Neutrophil (primary cell): ENCODE results near the gene CCBE1.

ENCODE experiments used
- H3K27ac ChIP-seq: fragments of 200-600 bp; sonication (generic); 2 replicates; pipeline ENCODE4 v1.5.1; 2016; ENCODE audit warnings: mild to moderate bottlenecking, moderate library complexity
- H3K27me3 ChIP-seq: fragments of 200-600 bp; sonication (generic); 2 replicates; pipeline ENCODE4 v1.6.0; 2016; ENCODE audit warnings: mild to moderate bottlenecking
- H3K36me3 ChIP-seq: fragments of 200-600 bp; sonication (generic); 2 replicates; pipeline ENCODE4 v1.5.1; 2017
- H3K4me1 ChIP-seq, 2 experiments: fragments of 200-600 bp in 1 of 2; sonication (generic) in 1 of 2; 1 replicate in 1 of 2; 2 replicates in 1 of 2; pipeline versions ENCODE4 v1.5.1 to v1.6.1; 2013 to 2016; ENCODE audit warnings: low read depth in 1 of 2, low read length in 1 of 2, mild to moderate bottlenecking in 1 of 2, moderate library complexity in 1 of 2; ENCODE audit not compliant: control insufficient read depth in 1 of 2, insufficient read depth in 1 of 2
- H3K4me3 ChIP-seq, 2 experiments: fragments of 200-600 bp in 1 of 2; sonication (generic) in 1 of 2; 1 replicate in 1 of 2; 2 replicates in 1 of 2; pipeline ENCODE4 v1.5.1; 2013 to 2016; ENCODE audit warnings: low read depth in 1 of 2, low read length in 1 of 2, mild to moderate bottlenecking in 1 of 2, moderate library complexity in 1 of 2
- H3K9me3 ChIP-seq: fragments of 200-600 bp; sonication (generic); 2 replicates; pipeline ENCODE4 v1.5.1; 2016
- TF ChIP-seq, protein P1 (sequence below): fragments of 200-600 bp; sonication (generic); IDR thresholded peaks from 2 replicates; pipeline ENCODE4 v1.5.1; 2016; ENCODE audit warnings: antibody characterized with exemption

CCBE1 gene

GRCh38 chr18:59633961-59634485, 63.2 kb downstream of the CCBE1 start:
- no peaks in the 10 kb centered on the region for H3K4me1 ChIP-seq
- no peaks in the 10 kb centered on the region for H3K27me3 ChIP-seq
- no peaks in the 10 kb centered on the region for H3K9me3 ChIP-seq
- H3K4me3 ChIP-seq: no peak overlapping the region
- H3K27ac ChIP-seq: no peak overlapping the region
- H3K36me3 ChIP-seq: no peaks in the 10 kb centered on the region
- TF ChIP-seq, protein P1, sequence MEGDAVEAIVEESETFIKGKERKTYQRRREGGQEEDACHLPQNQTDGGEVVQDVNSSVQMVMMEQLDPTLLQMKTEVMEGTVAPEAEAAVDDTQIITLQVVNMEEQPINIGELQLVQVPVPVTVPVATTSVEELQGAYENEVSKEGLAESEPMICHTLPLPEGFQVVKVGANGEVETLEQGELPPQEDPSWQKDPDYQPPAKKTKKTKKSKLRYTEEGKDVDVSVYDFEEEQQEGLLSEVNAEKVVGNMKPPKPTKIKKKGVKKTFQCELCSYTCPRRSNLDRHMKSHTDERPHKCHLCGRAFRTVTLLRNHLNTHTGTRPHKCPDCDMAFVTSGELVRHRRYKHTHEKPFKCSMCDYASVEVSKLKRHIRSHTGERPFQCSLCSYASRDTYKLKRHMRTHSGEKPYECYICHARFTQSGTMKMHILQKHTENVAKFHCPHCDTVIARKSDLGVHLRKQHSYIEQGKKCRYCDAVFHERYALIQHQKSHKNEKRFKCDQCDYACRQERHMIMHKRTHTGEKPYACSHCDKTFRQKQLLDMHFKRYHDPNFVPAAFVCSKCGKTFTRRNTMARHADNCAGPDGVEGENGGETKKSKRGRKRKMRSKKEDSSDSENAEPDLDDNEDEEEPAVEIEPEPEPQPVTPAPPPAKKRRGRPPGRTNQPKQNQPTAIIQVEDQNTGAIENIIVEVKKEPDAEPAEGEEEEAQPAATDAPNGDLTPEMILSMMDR: no peak

DNA sequence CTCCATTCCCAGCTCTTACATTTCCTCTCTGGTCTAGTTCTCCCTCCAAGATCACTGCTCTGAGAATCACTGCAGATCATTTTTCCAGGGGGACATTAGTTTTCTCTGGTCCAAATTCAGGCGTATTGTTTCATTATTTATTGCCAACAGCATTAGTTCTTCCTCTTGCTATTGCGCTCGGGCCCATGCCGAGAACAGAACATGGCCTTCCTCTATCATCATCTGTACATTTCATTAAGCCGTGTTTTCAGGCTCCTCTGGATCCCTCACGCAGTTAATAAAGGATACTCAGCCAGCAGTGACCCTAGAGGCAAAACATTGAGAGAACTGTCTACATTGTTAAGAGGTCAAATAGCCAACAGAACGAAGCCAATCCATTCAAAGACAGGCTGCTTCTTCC, 63.9 kb downstream of the CCBE1 start:
- H3K27me3 ChIP-seq: no peaks in the 10 kb centered on the region
- TF ChIP-seq, protein P1: no peak
- H3K36me3 ChIP-seq: no peaks in the 10 kb centered on the region
- no peak overlapping the region for H3K27ac ChIP-seq
- no peak overlapping the region for H3K4me3 ChIP-seq
- no peaks in the 10 kb centered on the region for H3K4me1 ChIP-seq
- H3K9me3 ChIP-seq: no peaks in the 10 kb centered on the region

DNA sequence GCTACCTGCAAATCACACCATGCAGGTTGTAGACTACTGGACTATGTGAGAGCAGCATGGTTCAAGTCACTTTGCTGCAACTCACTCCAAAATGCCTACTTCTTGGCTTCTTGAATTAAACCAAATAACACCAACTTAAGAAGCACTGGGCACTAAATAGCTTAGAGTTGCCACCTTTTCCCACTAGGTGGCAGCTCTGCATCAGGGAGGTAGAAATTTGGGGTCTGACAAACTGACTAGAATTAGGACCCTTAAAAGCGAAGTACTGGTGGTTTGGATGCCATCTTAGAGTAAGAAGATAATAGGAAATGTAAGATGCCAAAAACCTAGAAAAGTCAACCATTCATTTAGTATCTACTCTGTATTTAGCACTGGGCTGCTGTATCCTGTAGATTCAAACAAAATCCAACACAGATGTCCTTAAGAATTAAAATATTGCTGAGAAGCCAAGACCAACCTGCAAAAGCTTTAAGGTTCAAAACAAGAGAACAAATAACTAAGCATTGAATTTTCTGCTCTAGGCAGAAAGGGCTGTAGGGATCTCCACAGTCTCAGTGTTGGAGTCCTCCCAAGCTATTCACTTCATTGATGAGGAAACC, 65.5 kb downstream of the CCBE1 start:
- no peaks in the 10 kb centered on the region for H3K4me1 ChIP-seq
- H3K36me3 ChIP-seq: no peaks in the 10 kb centered on the region
- H3K4me3 ChIP-seq: no peak overlapping the region
- TF ChIP-seq, protein P1: no peak
- no peaks in the 10 kb centered on the region for H3K27me3 ChIP-seq
- no peak overlapping the region for H3K27ac ChIP-seq
- H3K9me3 ChIP-seq: no peaks in the 10 kb centered on the region

DNA sequence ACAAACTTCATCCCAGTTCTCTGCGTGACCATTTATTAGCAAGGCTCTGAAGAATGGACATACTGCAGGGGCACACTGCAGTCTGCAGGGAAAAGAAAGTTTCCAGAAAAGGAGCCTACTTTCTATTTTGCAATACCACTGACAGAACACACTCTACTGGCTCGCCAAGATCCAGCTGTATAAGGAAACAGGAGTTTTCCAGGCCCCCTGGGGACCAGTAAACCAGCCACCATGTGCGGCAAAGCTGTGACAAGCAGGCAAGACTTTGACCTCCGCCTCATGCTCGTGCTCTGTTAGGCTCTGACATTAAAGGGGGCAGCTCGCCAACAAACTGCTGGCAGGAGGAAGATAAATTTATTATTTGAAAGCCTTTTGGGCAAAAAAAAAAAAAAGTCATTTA, 67.3 kb downstream of the CCBE1 start:
- TF ChIP-seq, protein P1: no peak
- no peaks in the 10 kb centered on the region for H3K4me1 ChIP-seq
- no peak overlapping the region for H3K4me3 ChIP-seq
- no peaks in the 10 kb centered on the region for H3K36me3 ChIP-seq
- H3K9me3 ChIP-seq: no peaks in the 10 kb centered on the region
- no peak overlapping the region for H3K27ac ChIP-seq
- H3K27me3 ChIP-seq: no peaks in the 10 kb centered on the region

- no peaks in the 10 kb centered on the region for H3K36me3 ChIP-seq
- H3K4me1 ChIP-seq: no peaks in the 10 kb centered on the region
- H3K4me3 ChIP-seq: no peak overlapping the region
- TF ChIP-seq, protein P1: no peak
- no peaks in the 10 kb centered on the region for H3K27me3 ChIP-seq
- H3K27ac ChIP-seq: no peak overlapping the region
- H3K9me3 ChIP-seq: no peaks in the 10 kb centered on the region
Measured at GRCh38 chr18:59628995-59629394, 68.2 kb downstream of the CCBE1 start.
